HCT116 (cell line): ENCODE data around the gene CTSW. TPM values are rescaled to one million over a fixed set of nuclear protein-coding genes. Genes with fewer than 3 reads are reported as not detected.

ENCODE experiments used
- ATAC-seq: fragments of 200-7000 bp; cut with Tn5 transposase; 2 replicates; pipeline ENCODE4 v1.9.1; 2020; ENCODE audit warnings: mild to moderate bottlenecking, moderate library complexity
- BruUV-seq: library from RNA; stranded (reverse); fragments of 400-500 nt; replicated peaks from 2 replicates; lab custom pipeline; 2021; lab: Mats Ljungman, UMichigan
- CTCF ChIA-PET: fragments of 300-600 bp; sonication (Branson Sonifier 250); formaldehyde crosslinking; loops from one replicate; lab custom pipeline; 2021; ENCODE audit warnings: antibody characterized with exemption; lab: Charles Lee
- POLR2A ChIA-PET: fragments of 300-600, 350-600 bp; sonication (Branson Sonifier 250); formaldehyde crosslinking; loops from one replicate; lab custom pipeline; 2021; ENCODE audit warnings: antibody characterized with exemption; lab: Charles Lee
- RAD21 ChIA-PET, 2 experiments: fragments of 300-600 bp; sonication (Branson Sonifier 250); formaldehyde crosslinking; loops; one replicate each; lab custom pipeline; 2023; ENCODE audit warnings: low total read pairs in 2 of 2; ENCODE audit not compliant: uncharacterized antibody in 2 of 2, unreplicated experiment in 2 of 2, low non-redundant PET in 1 of 2; lab: Charles Lee
- DNase-seq: peaks from one replicate; pipeline ENCODE4 v3.0.0-alpha.2; 2010; ENCODE audit warnings: low read depth, low spot score
- H2AFZ ChIP-seq: fragments of 200-600 bp; shearing (Covaris generic), sonication (generic); 2 replicates; pipeline ENCODE4 v1.6.1; 2017; ENCODE audit warnings: low read depth, mixed run types, mixed read lengths, antibody characterized with exemption, low read length; ENCODE audit not compliant: poor library complexity, severe bottlenecking
- H3K27ac ChIP-seq: 2 replicates; pipeline ENCODE4 v1.5.1; 2012; ENCODE audit warnings: low read depth, low read length
- H3K27me3 ChIP-seq: fragments of 200-600 bp; sonication (generic); 2 replicates; pipeline ENCODE4 v1.6.1; 2016; ENCODE audit warnings: mixed run types, low read length, mixed read lengths; ENCODE audit not compliant: insufficient read depth
- H3K36me3 ChIP-seq, 2 experiments: fragments of 200-500 bp in 1 of 2; fragments of 200-600 bp in 1 of 2; sonication (Bioruptor generic) in 1 of 2; sonication (generic) in 1 of 2; 2 replicates each; pipeline versions ENCODE4 v1.5.1 to v1.6.1; 2014 to 2016; ENCODE audit warnings: low read length in 2 of 2, inconsistent platforms in 1 of 2, mixed read lengths in 1 of 2, mixed run types in 1 of 2; ENCODE audit not compliant: insufficient read depth in 2 of 2, control insufficient read depth in 1 of 2
- H3K4me1 ChIP-seq, 2 experiments: fragments of 200-600 bp in 1 of 2; sonication (generic) in 1 of 2; 2 replicates each; pipeline versions ENCODE4 v1.5.1 to v1.6.1; 2012 to 2017; ENCODE audit warnings: low read length in 2 of 2, inconsistent platforms in 1 of 2, mild to moderate bottlenecking in 1 of 2, mixed read lengths in 1 of 2, mixed run types in 1 of 2, moderate library complexity in 1 of 2; ENCODE audit not compliant: insufficient read depth in 2 of 2, control insufficient read depth in 1 of 2
- H3K4me2 ChIP-seq: fragments of 200-600 bp; sonication (generic); 2 replicates; pipeline ENCODE4 v1.6.1; 2017; ENCODE audit warnings: mixed run types, low read length, mixed read lengths
- H3K4me3 ChIP-seq, 2 experiments: fragments of 200-600 bp in 1 of 2; sonication (generic) in 1 of 2; replicated peaks in 1 of 2; 2 replicates each; pipeline ENCODE4 v1.5.1; 2011 to 2016; ENCODE audit warnings: low read length in 2 of 2, control low read depth in 1 of 2, low read depth in 1 of 2, mild to moderate bottlenecking in 1 of 2, mixed read lengths in 1 of 2, mixed run types in 1 of 2
- H3K79me2 ChIP-seq: fragments of 200-600 bp; sonication (generic); 2 replicates; pipeline ENCODE4 v1.6.1; 2017; ENCODE audit warnings: mild to moderate bottlenecking, mixed run types, low read length, moderate library complexity, mixed read lengths; ENCODE audit not compliant: insufficient read depth
- H3K9ac ChIP-seq: fragments of 200-600 bp; sonication (generic); 2 replicates; pipeline ENCODE4 v1.6.1; 2016; ENCODE audit warnings: low read length, mixed read lengths
- H3K9me2 ChIP-seq: fragments of 200-600 bp; sonication (generic), shearing (Covaris generic); 2 replicates; pipeline ENCODE4 v1.6.1; 2017; ENCODE audit warnings: mixed run types, mild to moderate bottlenecking, moderate library complexity; ENCODE audit not compliant: insufficient read depth
- H3K9me3 ChIP-seq, 2 experiments: fragments of 200-500 bp in 1 of 2; fragments of 200-600 bp in 1 of 2; sonication (Bioruptor generic) in 1 of 2; sonication (generic) in 1 of 2; 2 replicates each; pipeline ENCODE4 v1.6.1; 2014 to 2017; ENCODE audit warnings: low read length in 2 of 2, mixed read lengths in 2 of 2, inconsistent platforms in 1 of 2, low read depth in 1 of 2, mild to moderate bottlenecking in 1 of 2, mixed run types in 1 of 2, moderate library complexity in 1 of 2; ENCODE audit not compliant: control insufficient read depth in 1 of 2, insufficient read depth in 1 of 2
- H4K20me1 ChIP-seq: fragments of 200-600 bp; sonication (generic), shearing (Covaris generic); 2 replicates; pipeline ENCODE4 v1.6.1; 2017; ENCODE audit warnings: mixed run types, mild to moderate bottlenecking, moderate library complexity; ENCODE audit not compliant: insufficient read depth
- CBX3 ChIP-seq: IDR thresholded peaks from 2 replicates; pipeline ENCODE4 v1.6.1; 2012; ENCODE audit warnings: low read depth
- ELF1 ChIP-seq: IDR thresholded peaks from 2 replicates; pipeline ENCODE4 v1.6.1; 2012; ENCODE audit warnings: low read depth, borderline replicate concordance
- EZH2phosphoT487 ChIP-seq: fragments of 200-600 bp; IDR thresholded peaks from 2 replicates; pipeline ENCODE4 v1.6.1; 2018; ENCODE audit warnings: antibody characterized with exemption, borderline replicate concordance
- POLR2A ChIP-seq: IDR thresholded peaks from 2 replicates; pipeline ENCODE4 v1.7.0; 2011; ENCODE audit warnings: borderline replicate concordance; ENCODE audit not compliant: insufficient read depth, insufficient read length; ENCODE audit errors: extremely low read depth
- POLR2AphosphoS5 ChIP-seq: IDR thresholded peaks from 2 replicates; pipeline ENCODE4 v1.6.1; 2011; ENCODE audit warnings: mild to moderate bottlenecking, low read depth, low read length, moderate library complexity
- TCF7L2 ChIP-seq: IDR thresholded peaks from 2 replicates; pipeline ENCODE4 v1.7.0; 2011; ENCODE audit warnings: borderline replicate concordance, inconsistent platforms; ENCODE audit not compliant: insufficient read depth, insufficient read length; ENCODE audit errors: extremely low read depth
- intact Hi-C: fragments of 100-400 bp; cut with micrococcal nuclease; formaldehyde crosslinking; loops from 2 replicates; pipeline ENCODE4 v1.10.0; 2022
- total RNA-seq: library from RNA; stranded (reverse); gene quantifications from one replicate; pipeline ENCODE4 v1.2.1, GENCODE V29; 2021; ENCODE audit not compliant: unreplicated experiment

The CTSW gene
- total RNA-seq, 1 experiment from 2014 or later = not detected

DNA sequence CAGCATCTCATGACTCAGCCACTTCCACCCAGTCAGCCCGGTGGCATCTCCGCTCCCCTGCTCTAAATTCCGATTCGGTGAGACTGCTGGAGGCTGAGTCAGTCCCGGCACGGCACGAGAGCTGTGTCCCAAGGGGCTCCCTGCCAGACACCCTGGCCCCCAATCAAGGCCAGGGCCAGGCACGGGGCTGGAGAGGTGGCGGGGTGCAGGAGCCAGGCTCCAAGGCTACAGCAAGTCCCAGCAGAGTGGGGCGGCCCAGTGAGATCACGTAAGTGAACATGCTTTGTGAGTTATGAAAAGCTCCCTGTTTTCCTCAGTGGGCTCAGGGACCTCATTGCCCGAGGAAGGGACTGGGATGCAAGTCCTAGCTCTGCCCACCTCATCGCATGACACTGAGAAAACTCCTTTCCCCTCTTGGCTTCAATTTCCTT, 36.2 kb downstream of the CTSW start:
- ChIA-PET POLR2A (interaction anchor here (0.7 to 2.8 kb wide), 13 partner anchors 10 to 96 kb away, joined by 3 to 80 read pairs (median 4); partner anchors contain the start of genes BANF1, CCDC85B, CFL1 and CST6), CTCF (interaction anchor here (0.8 to 2.2 kb wide), 6 partner anchors 21 to 31 kb away, joined by 3 to 15 read pairs (median 3); partner anchors contain the start of genes CCDC85B and FIBP), RAD21 (interaction anchor here (0.8 to 1.1 kb wide), 3 partner anchors 23 to 27 kb away, joined by 3 to 10 read pairs (median 3); partner anchors contain the start of gene FIBP (in 1 of the 2))
- intact Hi-C loops = loop anchor here (1.0 kb wide), 2 partner anchors 16 to 25 kb away; partner anchors contain the start of gene FOSL1
- Histone ChIP-seq H3K4me3 (peak overlapping the region; percentile 86 to 95), H2AFZ (no peak overlapping the region), H3K27me3 (no peaks in the 10 kb centered on the region), H3K27ac (peak overlapping the region; percentile 95), H3K4me2 (peak overlapping the region; percentile 96), H3K36me3 (peaks cover 0 to 11% of the 10 kb centered on the region in 2 experiments; a peak in 1 of 4 replicates), H3K79me2 (peaks cover 45% of the 10 kb centered on the region), H3K9me3 (no peaks in the 10 kb centered on the region), H4K20me1 (no peaks in the 10 kb centered on the region), H3K9me2 (no peaks in the 10 kb centered on the region), H3K4me1 (peaks cover 68 to 85% of the 10 kb centered on the region in 2 experiments), H3K9ac (peak overlapping the region; percentile 99)
- TF ChIP-seq POLR2AphosphoS5 (peak; percentile 77), ELF1 (no peak), TCF7L2 (peak; percentile 62)
- ATAC-seq (peak; percentile 60), DNase-seq (peak; percentile 89)
- no TSS peak for BruUV-seq

GRCh38 chr11:65916391-65916790, 36.8 kb downstream of the CTSW start:
- no peak for ATAC-seq
- Histone ChIP-seq H3K4me3 (peak overlapping the region; percentile 86 to 95), H3K4me1 (peaks cover 64 to 81% of the 10 kb centered on the region in 2 experiments), H3K27ac (peak overlapping the region; percentile 95), H3K4me2 (peak overlapping the region; percentile 96), H3K79me2 (peaks cover 47% of the 10 kb centered on the region), H3K9me3 (no peaks in the 10 kb centered on the region), H4K20me1 (no peaks in the 10 kb centered on the region), H3K36me3 (peaks cover 0 to 16% of the 10 kb centered on the region in 2 experiments; a peak in 1 of 4 replicates), H3K9ac (peak overlapping the region; percentile 99), H3K27me3 (no peaks in the 10 kb centered on the region), H3K9me2 (no peaks in the 10 kb centered on the region), H2AFZ (no peak overlapping the region)
- POLR2A ChIA-PET = interaction anchor here (0.7 to 2.8 kb wide), 12 partner anchors 10 to 96 kb away, joined by 3 to 80 read pairs (median 6); partner anchors contain the start of genes BANF1, CCDC85B, CFL1 and CST6
- DNase-seq = no peak
- intact Hi-C loops = loop anchor here (1.0 kb wide), 1 partner anchor 16 kb away; the partner anchor contains the start of gene FOSL1
- TF ChIP-seq POLR2A = no peak
- TF ChIP-seq CBX3 = no peak
- TF ChIP-seq EZH2phosphoT487 = no peak
- RAD21 ChIA-PET = interaction anchor here (0.9 to 1.1 kb wide), 2 partner anchors 24 to 28 kb away, joined by 3 to 10 read pairs; partner anchors contain the start of gene FIBP (in 1 of the 2)
- no TSS peak for BruUV-seq
- CTCF ChIA-PET = interaction anchor here (1.0 to 2.2 kb wide), 4 partner anchors 22 to 28 kb away, joined by 3 to 15 read pairs (median 8); partner anchors contain the start of genes CCDC85B and FIBP
